HT1080 (cell line): Measurements from ENCODE around the gene GSX2. TPM values are rescaled to one million over a fixed set of nuclear protein-coding genes. Genes with fewer than 3 reads are reported as not detected.

ENCODE experiments used
- DNase-seq: peaks from one replicate; pipeline ENCODE4 v3.0.0-alpha.2; 2015; ENCODE audit warnings: low read depth
- total RNA-seq: library from RNA; depleted of rRNA; stranded (reverse); fragments of >200 nt; shearing (Covaris generic); gene quantifications from 2 replicates; pipeline ENCODE4 v1.2.3, GENCODE V29; 2014

Gene GSX2
- total RNA-seq, 1 experiment from 2014 or later, result not detected

DNA sequence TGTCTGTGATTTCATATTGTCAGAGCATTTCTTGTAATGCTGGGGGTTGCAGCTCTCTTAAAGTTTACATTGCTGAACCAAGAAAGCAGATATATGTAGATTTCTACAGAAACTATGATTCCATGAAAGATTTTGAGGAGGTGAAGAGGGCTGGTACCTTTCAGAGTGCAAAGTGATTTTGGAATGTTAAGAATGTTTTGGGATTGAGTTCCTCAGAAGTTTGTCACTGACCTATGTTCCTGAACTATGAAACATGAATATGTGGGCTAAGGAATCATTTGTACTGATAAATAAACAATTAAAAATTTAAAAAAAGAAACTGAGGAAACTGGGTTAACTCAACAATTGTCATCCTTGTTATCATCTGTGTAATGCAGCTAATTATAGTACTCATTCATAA, 23.3 kb upstream of the GSX2 start:
- peak; percentile 44 for DNase-seq

DNA sequence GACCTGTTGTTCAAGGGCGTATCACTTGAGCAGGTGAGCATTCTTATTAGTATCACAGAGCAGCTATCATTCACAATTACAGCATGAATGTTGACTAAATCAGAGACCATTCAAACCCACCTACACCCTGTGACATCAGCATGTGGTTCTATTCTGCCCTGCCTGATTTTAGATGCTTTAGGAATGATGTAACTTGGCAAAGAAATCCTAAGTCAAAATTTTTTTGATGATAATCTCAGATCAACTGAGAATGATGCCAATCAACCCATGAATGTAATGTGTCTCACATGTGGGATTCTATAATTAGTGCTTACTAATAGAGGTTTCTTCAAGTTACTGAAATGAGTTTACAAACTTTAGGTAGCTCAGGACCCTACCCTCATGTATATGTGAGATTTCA, 22.2 kb upstream of the GSX2 start:
- DNase-seq, result peak; percentile 42

DNA sequence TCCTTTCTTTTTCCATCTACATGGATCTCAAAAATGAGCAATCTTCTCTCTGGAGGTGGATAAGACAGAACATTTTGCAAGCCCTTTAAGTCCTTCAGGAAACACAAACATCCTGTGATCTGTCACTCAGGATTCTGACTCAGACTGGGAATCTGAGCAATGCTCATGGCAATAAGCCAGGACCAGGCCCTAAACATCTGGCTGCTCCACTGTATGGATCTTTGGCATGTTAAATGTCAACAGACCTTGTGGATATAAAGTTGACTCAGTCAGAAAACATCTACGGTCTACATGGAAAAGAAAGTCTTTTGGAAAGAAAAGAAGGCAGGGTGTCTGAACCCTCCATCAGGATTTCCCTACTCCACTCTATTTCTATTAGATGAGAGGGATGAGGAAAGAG, 17.8 kb upstream of the GSX2 start:
- DNase-seq, result peak; percentile 98

DNA sequence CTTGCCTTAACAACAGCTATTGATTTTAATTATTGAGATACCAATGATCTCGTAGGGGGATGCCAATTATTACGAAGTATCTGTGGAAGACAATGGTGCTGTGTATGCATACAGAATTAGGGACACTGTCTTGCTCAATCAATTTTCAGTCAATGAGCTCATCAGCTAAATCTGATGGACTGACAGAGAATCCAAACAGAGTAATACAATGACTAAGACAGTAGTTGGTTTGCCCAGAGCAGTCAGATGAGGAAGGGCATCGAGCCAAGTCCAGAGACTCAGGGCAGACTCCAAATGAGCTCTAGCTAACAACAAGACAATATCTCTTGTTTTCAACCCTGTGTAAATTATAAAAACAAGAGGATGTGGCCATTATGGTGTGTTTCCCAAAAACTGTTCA, 14.7 kb upstream of the GSX2 start:
- peak; percentile 92 for DNase-seq

DNA sequence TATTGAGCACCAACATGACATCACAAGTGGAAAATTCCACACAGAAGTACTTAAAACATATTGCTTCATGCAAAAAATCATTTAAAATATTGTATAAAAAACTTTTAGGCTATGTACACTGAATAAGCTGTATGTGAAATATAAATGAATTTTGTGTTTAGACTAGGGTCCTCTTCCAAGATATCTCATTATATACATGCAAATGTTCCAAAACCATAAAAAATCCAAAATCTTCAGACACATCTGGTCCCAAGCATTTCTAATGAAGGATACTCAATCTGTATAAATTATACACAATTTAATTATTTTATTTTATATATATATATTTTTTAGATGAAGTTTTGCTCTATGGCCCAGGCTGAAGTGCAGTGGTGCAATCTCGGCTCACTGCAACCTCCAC, 10.1 kb upstream of the GSX2 start:
- DNase-seq, result no peak

DNA sequence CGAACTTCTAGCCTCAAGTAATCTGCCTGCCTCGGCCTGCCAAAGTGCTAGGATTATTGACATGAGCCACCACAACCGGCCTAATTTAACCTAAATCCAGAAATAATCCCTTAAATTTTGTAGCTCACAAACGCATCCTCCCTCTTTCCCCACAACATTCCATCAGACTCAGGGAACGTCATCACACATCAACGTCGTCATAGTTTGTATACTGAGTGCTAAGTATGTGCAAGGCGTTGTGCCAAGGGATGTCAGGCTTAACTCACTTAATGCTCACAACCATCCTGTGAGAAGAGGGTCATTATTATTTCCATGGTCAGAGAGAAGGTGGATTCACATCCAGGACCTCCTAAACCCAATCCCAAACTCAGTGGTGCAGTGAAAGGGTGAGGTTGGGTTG, 9.6 kb upstream of the GSX2 start:
- DNase-seq, result no peak

DNA sequence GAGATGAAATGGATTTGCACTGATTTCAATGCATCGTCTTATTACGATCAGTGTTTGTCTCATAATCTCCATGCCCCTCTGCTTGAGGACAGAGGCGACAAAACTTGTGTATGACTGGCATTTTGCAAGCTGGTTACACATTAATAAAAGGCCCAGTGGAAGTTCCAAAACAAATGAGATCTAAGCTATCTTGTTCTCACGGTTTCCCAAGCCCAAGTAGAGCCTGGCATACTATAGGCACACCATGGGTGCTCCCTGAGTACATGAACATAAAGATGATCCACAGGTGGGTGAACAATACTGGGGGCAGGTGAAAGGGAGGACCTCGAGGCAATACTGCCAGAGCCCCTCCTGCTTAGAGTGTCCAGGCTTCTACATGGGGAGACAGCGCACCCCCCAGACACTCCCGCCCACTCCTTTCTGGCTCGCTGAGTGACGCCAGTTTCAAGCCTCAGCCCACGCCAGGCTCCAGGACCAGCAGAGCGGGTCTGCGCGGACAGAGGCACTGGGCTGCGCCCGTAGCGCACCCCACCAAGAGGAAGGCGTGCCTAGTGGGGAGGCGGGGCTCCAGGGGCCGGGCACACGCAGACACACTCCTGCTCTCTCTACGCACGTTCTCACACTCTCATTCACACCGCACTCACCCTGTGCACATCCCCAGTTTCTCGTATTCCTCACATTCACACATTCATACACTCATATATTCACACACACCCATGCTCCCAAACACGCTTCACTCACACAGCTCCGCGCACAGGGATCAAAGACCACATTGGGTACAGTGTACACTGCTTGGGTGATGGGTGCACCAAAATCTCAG, 8.9 kb upstream of the GSX2 start:
- DNase-seq, result no peak

DNA sequence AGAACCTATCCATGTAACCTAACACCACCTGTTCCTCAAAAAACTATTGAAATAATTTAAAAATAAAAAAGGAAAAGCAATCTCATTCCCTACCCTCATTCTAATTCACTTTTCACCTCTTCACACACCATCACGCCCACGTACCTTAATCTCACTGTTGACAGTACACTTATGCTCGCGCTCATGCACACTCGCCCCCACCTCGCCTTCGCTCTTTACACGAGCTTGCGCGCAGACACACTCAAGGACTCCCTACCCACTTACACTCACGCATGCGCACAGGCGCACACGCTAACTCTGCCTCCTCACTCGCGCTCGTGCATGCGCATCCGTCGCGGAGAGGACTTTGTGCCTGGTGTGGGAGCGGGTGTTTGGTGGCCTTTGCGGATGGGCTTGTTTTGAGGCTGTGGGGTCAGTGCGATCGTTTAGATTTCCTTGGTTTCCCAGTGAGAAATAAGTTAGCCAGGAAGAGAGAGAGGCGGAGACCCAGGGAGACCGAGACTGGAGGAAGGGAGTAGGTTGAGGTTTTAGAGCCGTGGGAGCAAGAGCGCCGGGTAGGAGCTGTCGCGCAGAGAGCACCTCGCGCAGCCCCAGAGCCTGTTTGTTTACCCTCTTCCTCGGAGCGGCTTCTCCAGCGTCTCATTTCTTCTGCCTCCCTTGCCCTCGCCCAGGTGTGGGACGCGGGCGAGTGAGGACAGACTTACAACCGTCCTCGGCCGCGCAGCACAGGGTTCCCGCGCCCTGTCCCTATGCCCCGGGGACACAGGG, 8.1 kb upstream of the GSX2 start:
- no peak for DNase-seq

DNA sequence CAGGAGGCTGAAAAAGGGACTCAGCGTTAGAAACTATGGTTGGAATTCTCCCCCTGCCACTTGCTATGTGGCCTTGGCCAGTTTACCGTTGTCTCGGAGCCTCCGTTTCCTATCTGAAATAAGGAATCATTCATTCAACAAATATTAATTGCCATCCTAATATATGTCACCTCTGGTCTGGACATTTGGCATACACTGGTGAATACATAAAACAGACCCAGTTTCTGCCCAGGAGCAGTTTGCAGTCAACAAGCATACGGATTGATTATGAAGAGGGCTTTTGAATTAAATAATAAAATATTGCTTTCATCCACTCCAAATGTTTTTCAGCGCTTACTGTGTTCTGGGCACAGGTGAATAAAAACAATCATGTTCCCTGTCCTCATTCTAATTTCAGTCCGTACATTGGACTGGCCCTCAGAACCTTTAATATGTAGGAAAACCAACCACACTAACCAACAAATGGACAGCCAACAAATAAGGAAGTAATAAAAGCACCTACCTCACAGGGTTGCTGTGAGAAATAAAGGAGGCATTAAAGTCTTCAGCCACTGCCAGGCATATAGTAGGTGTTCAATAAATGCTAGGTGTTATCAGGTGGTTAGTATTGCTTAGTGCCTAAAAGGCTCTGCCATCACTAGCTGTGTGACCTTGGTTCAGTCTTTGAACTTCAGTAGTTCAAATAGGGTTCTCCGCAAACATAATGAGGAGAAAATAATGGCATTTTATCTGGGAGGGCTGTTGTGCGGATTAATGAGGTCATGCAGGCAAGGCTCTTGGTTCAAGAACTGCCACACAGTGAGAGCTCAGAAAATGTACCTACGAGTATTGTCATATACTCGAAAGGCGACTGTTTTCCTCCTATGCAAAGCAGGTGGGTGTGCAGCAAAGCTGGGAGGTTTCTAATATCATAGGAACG, 7.3 kb upstream of the GSX2 start:
- no peak for DNase-seq

DNA sequence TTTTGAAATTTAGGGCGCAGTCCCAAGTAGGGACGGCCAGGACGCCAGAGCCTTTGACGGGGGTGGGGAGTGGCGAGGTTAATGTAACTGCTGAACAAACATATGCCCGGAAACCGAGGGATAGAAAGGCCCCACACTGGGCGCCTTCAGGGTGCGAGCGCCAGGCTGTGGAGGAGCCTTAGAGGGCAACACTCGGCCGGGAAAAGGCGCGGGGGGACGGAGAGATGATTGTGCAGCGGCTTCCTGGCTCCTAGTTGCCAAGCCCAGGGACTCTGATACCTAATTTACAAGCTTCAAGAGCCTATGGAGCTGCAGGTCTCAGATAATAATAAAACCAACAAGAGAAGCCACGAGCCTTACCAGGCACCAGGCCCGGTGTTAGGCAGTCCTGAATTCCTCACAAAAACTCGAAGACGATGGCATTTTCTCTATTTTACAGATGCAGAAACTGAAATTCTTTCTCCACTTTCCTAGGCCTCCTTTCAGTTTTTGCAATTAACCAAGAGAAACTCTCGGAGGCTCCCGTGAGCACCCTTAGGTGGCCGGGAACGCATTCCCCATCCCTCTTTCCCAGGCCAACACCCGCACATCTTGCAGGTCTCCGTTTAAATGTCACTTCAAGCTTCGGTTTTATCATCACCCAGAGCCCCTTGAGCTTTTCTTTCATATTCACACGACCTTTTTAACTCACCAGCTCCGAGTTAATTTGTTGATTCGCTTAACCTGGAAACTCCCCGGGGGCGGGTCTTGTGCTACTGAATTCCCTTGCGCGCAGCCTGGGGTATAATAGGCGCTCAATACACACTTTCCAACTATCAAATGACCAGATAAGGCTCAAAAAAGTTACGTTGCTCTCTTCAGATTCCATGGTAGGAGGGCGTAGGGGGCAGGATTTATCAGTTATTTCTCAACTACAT, 6.4 kb upstream of the GSX2 start:
- DNase-seq, result no peak

DNA sequence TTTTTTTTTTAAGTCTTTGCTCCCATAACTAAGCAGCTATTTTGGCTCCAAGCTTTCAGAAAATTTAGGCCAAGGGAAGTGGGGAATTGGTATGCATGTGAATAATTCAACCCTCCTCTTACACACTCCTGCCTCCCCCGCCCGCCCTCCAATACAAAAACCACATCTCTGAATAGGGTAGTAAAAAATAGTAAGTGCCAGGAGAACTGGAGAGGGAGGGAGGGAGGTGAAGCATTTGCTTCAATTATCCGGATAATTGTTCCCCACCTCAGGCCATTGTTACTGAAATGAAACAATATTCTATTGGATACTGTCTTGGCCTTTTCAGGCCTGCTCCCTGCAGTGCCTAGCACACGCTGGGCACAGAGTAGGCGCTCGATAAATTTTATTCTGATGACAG, 5.5 kb upstream of the GSX2 start:
- DNase-seq, result no peak

DNA sequence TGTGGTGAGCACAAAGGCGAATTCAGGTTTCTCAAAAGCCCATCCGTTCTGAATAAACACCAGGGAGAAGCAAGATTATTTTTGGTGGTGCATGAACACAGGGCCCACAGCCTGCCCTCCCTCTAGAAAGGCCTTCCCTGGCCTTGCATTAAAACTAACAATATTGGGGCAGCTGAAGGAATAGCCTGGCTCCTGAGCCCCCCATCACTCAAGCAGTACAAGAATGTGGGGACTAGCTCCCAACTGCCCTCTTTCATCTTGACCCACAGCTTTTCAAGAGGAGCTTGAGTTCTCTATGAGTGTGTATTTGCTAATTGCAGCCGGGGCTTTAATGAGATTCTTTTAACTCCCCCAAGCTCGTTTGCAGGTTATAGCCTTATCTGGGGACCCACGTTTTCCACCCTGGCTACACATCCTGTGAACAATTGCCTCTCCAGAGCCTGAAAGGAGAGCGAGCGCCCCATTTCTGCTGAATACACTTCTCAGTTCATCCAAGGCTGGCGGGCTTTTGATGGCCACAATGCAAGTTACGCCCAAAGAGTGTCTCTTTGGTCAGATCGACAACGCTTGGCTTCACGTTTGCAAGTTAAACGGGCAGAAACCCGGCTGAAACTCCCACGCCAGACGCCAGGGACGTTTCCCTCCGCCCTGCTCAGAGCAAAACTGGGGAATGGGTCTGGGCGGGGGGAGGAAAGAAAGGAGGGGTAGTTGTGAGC, 4.7 kb upstream of the GSX2 start:
- DNase-seq, result no peak

DNA sequence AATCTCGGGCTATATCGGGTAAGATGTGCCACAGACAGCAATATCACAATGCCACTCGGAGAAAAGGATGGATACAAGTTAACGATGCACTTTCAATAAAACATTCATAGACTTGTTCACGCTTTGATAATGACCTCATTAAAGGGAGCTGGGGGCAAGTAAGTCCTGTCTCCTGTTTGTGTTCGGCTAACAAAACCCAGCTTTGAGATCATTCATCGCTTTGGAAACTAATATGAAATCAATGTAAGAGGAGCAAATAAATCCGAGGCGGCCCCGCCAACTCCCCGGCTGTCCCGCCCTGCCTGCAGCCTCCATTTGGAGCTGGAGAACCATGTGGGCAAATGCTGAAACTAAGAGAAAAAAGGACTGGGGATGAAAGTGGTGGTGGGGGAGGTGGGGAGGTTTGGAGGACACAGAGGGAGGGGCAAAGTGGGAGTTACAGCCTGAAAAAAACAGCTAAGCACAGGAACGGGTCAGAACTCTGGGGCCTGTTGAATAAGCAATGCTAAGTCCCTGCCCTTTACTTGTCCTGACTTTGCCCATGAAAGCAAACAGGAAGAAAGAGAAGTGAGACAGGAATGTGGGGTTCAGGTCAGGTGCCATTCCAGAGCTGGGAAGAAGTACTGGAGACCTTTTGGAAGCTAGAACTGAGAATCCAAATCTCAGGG, 3.5 kb upstream of the GSX2 start:
- no peak for DNase-seq

DNA sequence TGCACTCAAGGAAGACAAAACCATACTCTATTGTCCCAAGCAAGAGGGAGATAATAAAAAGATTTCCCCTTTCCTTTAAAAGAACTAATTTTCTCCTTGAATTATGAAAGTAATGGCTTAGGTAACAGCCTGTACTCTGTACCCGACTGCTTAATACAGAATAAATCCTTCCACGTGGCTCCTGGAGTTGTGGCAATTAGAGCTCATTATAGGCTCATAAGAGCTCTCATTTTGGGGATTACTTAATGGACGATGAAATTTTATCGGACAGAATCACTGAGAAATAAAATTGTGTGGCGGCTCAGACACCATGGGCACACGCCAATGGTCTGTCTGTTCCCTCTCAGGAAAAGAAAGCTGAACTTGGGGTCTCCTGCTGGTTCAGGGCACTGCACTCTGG, 2.8 kb upstream of the GSX2 start:
- DNase-seq, result no peak

DNA sequence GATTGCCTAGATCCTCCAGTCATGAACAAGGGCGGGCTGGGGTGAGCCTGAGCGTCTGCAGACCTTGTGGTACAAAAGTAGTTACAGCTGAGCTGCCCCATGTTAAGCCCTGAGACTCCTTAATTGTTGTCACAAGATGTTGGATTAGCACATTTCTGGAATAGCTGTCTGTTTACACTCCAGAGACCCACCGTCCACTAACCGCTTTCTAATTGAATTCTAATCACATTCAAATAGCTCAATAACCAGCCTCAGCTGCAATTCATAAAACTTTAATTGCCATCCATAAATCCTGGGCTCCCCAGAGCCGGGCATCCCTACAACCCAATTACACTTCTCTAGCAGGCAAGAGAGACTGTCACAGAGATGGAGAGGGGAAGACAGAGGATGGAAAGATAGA, 1.6 kb upstream of the GSX2 start:
- no peak for DNase-seq

DNA sequence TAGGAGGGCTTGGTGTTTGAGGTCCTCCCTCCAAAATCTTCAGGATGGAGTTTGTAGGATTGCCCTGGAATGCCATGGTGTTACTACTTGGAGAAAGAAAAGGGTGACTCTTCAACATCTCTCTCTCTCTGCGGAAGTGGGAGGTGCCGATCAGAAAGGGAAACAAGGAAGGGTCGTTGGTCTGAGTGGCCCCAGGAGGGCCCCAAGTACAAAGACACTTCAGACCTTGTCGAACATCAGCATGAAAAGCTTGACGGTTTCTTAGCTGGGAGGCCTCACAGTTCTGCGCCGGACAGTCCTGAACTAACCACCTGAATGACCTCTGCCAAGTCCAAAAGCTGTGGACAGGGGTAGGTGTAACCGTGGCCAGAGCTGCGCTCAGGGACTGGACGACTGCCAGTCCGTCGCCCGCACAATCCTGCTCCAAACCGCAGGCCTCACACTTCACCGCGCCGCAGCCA, 646 bp upstream of the GSX2 start:
- no peak for DNase-seq

DNA sequence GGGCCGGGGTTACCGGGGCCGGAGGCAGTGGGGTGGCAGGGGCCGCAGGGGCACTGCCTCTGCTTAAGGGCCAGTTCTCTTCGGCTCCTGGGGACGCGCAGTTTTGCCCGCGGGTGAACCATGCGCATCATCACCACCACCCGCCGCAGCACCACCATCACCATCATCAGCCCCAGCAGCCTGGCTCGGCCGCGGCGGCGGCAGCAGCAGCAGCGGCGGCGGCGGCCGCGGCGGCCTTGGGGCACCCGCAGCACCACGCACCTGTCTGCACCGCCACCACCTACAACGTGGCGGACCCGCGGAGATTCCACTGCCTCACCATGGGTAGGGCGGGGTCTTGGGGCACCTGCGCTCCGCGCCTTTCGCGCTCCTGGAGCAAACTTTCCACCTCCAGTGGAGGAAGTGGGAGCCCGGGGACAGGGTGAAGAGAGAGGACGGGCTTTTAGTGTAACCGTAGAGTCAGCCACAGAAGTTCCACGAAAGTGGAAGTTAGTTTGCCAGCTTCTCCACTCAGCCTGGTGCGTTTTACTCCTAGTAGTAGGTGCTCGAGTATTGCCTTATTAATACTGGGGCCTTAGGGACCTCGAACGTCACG, 729 bp downstream of the GSX2 start:
- no peak for DNase-seq

DNA sequence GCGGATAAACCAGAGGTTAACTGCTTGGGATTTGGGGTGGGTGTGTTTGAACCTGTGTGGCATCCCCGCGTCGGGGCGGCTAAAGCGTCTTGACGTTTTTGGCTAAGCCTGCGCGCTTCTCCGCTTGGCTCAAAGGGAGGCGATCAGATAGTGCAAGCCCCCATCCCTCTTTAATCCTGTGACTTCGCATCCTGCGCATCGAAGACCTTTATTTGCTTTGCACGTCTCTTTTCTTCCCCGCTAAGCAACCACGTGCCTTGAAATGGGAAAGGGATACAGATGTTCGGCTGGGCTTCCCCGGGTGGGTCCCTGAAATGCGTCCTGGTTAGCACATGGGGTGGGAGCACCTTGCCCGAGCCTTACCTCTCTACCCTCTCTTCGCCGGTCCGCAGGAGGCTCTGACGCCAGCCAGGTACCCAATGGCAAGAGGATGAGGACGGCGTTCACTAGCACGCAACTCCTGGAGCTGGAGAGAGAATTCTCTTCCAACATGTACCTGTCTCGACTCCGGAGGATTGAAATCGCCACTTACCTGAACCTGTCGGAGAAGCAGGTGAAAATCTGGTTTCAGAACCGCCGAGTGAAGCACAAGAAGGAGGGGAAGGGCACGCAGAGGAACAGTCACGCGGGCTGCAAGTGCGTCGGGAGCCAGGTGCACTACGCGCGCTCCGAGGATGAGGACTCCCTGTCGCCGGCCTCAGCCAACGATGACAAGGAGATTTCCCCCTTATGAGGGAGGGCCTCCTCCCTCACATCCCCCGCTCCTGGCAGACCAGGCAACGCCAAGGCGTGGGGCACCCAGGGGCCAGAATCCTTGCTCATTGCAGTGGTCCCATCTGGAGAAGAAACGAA, 1.5 kb downstream of the GSX2 start:
- DNase-seq, result no peak
